SKM-1 (cell line): ENCODE measurements around the gene RIN3.
"Not testable (repeated sequence)": the region's sequence is repeated elsewhere in the genome, so short reads cannot be mapped to it uniquely, and the experiment has no call there.

ENCODE experiments used
- DNase-seq: peaks from one replicate; lab custom pipeline; 2025; ENCODE audit not compliant: unreplicated experiment; lab: John Stamatoyannopoulos, UW

Gene RIN3

GRCh38 chr14:92619671-92620456, 106.3 kb downstream of the RIN3 start:
- DNase-seq, result no peak

- DNase-seq, result no peak
Observed at GRCh38 chr14:92622311-92622710, 108.7 kb downstream of the RIN3 start.

- DNase-seq, result no peak
Observed at GRCh38 chr14:92624764-92625163, 111.2 kb downstream of the RIN3 start.

GRCh38 chr14:92625213-92625612, 111.6 kb downstream of the RIN3 start:
- no peak for DNase-seq

GRCh38 chr14:92626041-92626440, 112.5 kb downstream of the RIN3 start:
- DNase-seq, result no peak

GRCh38 chr14:92627707-92628215, 114.2 kb downstream of the RIN3 start:
- DNase-seq, result no peak

- no peak for DNase-seq
Observed at GRCh38 chr14:92628636-92629035, 115.1 kb downstream of the RIN3 start.

- no peak for DNase-seq
Observed at GRCh38 chr14:92630367-92630766, 116.8 kb downstream of the RIN3 start.

GRCh38 chr14:92631098-92631497, 117.5 kb downstream of the RIN3 start:
- no peak for DNase-seq

GRCh38 chr14:92632546-92633273, 119.1 kb downstream of the RIN3 start:
- no peak for DNase-seq

GRCh38 chr14:92633274-92633616, 119.7 kb downstream of the RIN3 start:
- DNase-seq, result no peak

- no peak for DNase-seq
Observed at GRCh38 chr14:92633724-92634123, 120.1 kb downstream of the RIN3 start.

- no peak for DNase-seq
Observed at GRCh38 chr14:92635031-92635430, 121.5 kb downstream of the RIN3 start.

- DNase-seq, result no peak
Observed at GRCh38 chr14:92635896-92636295, 122.3 kb downstream of the RIN3 start.

- no peak for DNase-seq
Observed at GRCh38 chr14:92637228-92637627, 123.6 kb downstream of the RIN3 start.

GRCh38 chr14:92637864-92638263, 124.3 kb downstream of the RIN3 start:
- DNase-seq, result no peak

GRCh38 chr14:92638266-92638665, 124.7 kb downstream of the RIN3 start:
- no peak for DNase-seq

GRCh38 chr14:92638904-92639303, 125.3 kb downstream of the RIN3 start:
- no peak for DNase-seq

- DNase-seq, result not testable (repeated sequence)
Observed at GRCh38 chr14:92639472-92640117, 126.0 kb downstream of the RIN3 start.

- DNase-seq, result no peak
Observed at GRCh38 chr14:92641306-92641705, 127.7 kb downstream of the RIN3 start.

GRCh38 chr14:92644171-92644969, 130.8 kb downstream of the RIN3 start:
- DNase-seq, result no peak
